Raji (cell line): ENCODE data around the gene MYOCD.

Source experiments
- POLR2A ChIP-seq: IDR thresholded peaks from 2 replicates; pipeline ENCODE4 v1.6.1; 2011; ENCODE audit warnings: low read depth, low read length, control low read depth; ENCODE audit not compliant: insufficient read depth

MYOCD gene

DNA sequence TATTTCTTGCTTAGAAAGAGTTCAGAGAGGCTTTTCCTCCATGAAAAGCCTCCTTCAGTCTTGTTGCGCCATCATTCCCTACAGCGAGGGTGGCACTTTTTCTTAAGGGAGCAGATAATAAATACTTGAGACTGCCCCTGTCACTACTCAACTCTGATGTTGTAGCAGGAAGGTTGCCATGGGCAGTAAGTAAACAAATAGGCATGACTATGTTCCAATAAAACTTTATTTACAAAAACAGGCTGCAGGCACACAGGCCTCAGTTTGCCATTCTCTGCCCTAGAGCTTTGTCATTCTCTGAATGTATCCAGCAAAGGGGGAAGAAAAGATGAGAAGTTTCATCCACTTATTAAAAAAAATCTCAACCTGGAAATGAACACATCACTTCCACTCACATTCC is 60.4 kb downstream of the MYOCD start:
- no peak for TF ChIP-seq POLR2A

DNA sequence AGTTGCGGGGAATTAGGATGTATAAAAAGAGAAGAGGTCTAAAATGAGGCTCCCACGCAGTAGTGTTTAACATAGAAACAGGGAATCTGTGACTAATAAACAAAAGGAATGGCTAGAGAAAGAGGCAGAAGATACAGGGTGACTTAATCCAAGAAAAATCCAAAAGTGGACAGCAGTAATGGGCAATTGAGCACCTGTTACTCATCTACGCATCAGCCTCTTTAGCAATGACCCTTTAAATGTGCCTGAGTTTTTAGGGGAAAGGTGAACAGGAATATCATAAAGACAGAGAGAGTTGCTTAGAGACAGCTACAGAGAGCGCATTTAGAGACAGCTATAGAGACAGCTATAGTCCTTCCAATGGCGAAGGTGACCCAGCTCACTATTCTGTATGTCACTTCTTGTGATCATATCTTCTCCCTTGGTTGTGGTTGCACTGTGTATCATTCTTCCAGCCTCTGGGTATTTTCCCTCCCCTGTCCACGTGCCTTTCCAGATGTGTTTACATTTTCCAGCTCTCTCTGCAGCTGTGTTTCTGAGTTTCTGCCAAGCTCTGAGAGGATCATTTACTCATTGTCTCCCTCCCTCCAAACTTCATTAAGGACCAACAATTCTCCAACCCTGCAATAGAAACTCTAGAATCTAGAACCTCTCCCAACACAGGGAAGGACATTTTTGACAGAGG is 61.5 kb downstream of the MYOCD start:
- no peak for TF ChIP-seq POLR2A

DNA sequence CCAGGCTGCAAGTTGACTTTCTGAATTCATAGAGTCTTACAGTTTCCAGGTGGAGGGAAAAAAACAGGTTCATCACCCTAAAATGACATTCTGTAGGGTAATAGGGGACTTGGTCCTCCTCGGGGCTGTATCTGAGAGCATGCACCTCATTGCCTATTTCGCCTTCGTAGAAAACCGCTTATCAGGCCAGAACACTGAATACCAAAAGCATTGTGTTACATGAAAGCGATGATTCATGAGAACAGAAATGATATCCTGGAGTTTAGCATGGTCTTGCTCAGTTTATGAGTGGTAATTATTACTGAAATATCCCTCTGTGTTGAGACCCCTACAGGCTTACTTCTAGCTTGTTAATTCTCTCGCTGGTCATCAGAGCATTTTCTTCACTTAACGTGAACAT is 62.2 kb downstream of the MYOCD start:
- TF ChIP-seq POLR2A = no peak

DNA sequence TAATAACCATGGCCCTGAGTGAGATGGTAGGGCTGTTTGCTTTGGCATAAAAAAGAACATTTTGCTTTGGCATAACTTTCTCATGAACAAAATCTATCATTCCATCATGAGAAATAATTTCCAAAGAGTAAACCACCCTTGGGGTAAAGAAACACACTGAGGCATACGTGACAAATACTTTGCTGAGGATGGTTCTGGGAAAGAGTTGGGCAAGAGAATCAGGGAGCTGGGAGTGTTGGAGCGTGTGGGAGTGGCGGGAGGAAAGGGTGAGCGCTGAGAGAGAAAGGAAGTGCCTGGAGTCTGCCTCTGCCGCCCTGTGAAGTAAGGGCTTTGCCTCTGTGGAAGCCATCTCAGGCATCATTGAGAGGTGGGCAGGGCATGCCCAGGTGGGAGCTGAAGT is 63.4 kb downstream of the MYOCD start:
- TF ChIP-seq POLR2A = no peak

DNA sequence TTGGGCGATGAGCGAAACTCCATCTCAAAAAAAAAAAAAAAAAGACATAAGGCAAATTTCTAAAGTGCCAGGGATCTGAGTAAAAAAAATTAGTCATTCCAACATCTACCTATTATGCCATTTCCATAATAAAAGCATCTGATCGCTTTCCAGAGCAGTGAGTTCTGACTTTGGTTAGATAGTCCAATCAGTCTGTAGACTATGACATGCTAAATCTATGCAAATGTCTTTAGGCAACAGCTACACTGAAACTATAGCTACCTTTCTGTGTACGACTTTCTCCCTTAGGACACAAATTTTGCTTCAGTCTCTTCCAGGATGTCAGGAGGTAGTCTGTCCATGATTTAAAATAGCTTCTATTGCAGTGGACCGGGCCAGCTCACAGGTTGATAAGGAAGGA is 64.7 kb downstream of the MYOCD start:
- TF ChIP-seq POLR2A = no peak

DNA sequence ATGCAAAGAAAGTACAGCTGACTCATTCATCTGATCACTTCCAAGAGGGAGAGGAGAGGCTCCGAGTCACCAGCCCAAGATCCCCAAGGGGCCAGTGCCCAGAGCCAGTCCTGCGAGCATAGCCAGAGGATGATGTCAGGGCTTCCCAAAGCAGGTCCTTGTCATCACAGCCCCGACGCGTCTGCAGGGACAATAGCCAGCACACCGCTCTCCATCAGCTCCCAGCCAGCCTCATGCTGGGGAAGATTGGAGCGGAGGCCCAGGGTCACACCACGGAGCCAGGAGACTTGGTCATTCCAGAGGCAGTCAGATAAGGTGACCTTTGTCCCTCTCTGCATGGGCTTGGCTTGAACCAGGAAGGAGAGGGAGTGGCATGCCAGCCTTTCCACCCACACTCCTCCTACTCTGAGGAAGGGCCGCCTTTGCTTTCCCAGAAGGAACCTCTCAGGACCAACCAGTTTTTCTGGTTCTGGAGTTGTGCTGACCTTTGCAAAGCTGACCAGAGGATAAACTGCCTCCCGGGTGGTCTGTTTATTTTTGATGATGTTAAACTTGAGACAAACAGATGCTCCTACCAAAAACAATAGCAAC is 65.3 kb downstream of the MYOCD start:
- TF ChIP-seq POLR2A = no peak

DNA sequence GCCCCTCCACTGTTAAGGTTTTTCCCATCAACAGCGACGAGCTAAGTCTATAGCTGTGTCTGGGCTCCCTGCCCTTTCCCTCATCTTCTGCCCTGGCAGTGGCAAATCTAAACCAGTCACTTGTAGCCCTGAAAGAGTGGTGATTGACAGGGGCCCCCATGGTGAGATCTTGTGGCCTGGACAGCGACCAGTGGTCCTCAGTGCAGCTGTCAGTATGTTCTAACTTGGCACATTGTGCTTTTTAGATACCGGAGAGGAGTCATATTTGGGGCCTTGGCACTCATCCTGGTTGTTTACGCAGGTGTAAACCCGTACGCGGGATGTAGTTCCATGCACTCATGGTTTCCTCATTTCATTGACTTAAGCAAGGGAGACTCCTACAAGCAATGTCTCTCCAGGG is 66.1 kb downstream of the MYOCD start:
- no peak for TF ChIP-seq POLR2A

DNA sequence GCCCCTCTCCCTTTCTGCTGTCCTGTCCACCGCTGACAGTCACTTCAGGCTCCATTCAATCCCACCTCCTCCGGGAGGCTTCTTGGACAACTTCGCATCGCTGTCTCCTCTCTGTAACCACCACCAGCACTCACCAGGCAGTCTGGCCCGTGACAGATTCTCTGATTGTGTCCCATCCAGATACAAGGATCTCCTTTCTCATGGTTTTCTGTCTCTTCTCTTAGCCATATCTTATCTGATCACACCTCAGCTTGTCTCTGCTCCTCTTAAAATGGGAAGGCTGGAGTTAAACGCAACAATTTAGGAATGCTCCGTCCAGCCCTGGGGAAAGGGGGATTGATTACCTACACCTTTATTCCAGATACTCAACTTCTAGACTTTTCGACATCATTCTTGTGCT is 66.7 kb downstream of the MYOCD start:
- no peak for TF ChIP-seq POLR2A

DNA sequence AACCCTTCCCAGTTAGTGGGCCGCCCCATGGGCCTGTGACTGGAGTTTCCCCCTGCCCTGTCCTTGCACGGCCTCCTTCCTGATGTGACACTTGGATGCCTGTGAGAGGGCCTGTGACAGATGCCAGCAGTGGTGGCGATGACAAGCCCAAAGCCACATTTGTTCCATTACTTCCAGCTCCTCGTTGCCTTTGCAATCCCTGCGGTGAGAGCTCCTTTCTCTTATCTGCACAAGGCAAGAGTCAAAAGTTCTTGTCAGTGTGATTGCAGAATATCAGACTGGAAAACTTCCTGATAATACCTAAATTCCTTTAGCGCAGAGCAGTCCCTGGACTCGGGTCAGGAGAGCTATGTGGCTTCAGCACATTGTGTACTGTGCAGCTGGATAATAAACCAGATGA is 69.2 kb downstream of the MYOCD start:
- TF ChIP-seq POLR2A = no peak

DNA sequence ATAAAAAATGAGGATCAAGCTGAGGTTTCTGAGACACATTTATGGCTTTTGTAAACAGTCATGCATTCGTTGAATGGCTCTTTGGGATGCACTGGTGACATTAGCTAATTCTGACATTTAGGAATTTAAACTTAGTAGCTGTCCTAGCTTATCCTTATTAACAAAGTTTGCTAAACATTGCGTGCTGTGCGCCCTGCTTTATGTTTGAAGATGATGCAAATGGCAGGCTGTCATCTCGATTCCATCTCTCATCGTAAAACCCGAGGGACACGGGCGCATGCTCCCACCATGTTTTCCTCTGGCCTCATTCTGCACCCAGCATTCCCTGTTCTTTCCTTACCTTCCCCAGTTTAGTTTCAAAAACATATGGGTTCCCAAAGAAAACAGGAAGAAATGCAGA is 69.8 kb downstream of the MYOCD start:
- TF ChIP-seq POLR2A = no peak

DNA sequence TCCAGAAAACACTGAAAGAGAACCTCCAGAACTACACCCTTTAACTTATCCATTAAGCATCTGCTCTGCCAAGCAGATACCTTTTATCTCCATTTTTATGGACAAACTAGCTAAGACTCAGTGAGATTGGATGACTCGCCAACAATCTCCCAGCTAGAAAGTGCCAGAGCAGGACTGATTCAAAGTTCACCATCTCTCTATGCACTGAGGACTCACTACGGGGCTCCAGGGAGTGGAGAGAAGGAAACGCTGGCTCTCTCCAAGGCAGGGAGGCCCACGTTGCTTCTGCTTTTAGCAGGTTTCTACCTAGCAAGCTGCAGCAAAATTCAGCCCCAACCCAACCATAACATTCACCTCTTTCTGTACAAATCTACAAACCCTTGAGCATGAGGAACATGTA is 70.8 kb downstream of the MYOCD start:
- no peak for TF ChIP-seq POLR2A

DNA sequence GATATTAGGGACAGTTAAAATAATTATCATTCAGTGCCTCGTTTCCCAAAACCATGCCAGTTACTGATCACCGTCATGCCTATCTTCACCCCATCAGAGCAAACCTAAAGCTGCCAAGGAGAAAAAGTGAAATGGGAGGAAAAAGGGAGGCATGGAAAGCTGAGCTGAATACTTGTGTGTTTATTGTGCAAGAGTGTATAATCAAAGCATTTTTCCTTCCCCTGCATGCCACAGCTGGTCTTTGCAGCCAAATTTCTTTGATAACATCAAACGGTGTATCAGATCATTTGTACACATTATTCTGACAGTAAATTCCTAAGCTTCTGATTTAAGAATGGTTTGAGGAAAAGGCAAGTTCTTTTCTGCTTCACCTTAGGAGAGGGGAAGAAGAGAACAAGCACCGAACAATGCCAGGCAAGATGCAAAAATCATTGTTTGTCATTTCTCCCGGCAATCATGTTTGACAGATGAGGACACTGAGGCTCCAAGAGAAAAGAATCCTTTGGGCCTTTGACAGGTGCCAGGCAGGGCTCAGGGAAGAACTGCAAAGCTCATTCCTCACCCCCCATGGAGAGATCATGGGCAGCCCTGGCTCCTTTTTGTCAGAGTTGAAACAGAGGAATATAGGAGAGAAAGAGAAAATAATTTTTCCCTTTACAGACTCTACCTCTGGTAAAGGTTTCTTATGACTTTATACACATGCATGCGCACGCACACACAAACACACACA is 72.2 kb downstream of the MYOCD start:
- no peak for TF ChIP-seq POLR2A

DNA sequence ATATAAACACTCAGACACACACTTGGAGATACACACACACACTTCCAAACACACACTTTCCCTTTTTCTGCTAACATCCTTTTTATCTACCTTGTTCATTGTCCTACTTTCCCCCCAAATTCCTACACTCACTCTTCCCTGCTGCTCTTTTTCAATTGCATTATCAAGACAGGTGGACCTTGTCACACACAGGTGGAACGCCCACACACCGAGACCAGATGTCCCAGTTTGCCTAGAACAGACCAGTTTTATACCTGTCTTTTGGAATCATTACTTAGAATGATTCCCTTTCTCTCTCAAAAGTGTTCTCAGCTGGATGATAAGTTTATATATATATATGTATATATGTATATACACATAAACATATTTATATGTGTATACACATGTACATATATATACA is 72.9 kb downstream of the MYOCD start:
- TF ChIP-seq POLR2A = no peak

DNA sequence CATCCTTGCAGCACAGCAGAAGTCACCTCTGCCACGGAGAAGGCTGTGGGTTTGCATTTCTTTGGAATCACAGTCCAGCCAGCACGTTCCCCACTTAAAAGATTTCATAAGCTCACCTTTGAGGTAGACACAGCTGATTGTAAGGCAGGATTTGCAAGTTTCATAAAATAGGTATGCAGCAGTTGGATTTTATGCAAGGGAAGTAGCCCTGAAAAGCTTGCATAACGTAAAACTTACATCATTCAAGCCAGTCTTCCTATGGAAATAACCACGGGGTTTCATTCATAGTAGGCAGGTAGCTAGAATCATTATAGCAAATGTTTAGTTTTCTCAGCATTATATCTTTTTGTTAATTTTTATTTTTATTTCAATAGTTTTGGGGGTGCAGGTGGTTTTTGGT is 73.8 kb downstream of the MYOCD start:
- TF ChIP-seq POLR2A = no peak

DNA sequence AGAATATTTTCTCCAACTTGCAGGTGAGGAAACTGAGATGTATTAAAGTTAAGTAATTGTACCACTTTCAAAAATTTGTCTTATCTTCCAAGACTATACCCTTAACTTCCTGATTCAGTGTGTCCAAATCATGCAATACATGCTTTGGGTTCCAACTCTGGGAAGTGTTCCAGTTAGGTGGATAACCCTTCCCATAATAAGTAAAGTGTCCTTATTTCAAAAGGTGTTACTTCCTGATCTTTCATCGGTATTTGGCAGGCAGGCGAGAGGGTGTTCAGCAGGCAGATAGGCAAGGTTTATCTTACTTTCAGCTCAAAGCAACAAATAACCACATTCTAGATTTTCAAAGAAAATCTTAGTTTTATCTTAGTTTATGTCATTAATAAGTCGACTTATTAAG is 77.4 kb downstream of the MYOCD start:
- no peak for TF ChIP-seq POLR2A

DNA sequence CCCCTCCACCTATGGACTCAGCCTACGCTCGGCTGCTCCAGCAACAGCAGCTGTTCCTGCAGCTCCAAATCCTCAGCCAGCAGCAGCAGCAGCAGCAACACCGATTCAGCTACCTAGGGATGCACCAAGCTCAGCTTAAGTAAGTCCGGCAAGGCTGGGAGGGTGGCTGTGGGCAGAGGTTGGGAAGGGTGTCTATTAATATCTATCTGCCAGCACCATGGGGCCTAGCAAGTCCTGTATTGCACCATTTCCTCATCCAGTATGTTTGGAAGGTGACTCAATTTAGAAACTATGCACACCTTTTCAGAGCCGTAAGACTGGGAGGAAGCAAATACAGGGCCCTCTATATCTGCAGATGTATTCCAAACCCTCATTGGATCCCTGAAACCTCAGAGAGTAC is 78.6 kb downstream of the MYOCD start:
- no peak for TF ChIP-seq POLR2A
